ENCODE data around the gene NLN. TPM values are rescaled to one million over a fixed set of nuclear protein-coding genes. Genes with fewer than 3 reads are reported as not detected.

The NLN gene
- total RNA-seq, 1 donor from 2014 or later: 13.8 TPM

DNA sequence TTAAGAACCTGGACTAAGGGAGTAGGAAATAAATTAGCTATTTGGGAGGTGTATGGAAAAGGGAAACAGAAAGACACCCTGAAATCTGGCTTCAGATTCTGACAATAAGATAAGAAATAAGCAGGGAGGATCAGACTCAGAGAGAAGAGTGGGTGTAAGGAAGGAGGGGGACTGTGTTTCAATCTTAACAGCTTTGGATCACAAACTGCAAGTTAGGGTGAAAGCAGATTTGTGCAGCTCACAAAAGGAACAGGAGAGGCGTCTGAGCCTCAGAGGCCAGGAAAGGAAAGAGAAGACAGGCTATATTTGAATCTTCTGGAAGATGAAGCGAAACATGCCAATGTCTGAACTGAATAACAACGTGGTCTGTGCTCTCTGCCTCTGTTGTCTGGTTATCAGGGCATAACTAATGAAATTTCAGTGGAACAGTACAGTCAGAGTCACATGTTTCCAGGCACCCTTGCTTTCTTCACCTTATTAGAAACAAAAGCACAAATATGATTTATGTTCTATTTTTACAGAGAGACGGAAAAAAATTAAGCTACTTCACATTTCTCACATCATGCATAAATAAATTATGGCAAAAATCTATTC, 26.7 kb upstream of the NLN start:
- Histone ChIP-seq H3K9me3 (no peaks in the 10 kb centered on the region), H3K4me1 (no peaks in the 10 kb centered on the region), H3K4me3 (no peak overlapping the region), H3K36me3 (peaks cover 20% of the 10 kb centered on the region), H3K27me3 (ENCODE audit: low read depth) (no peaks in the 10 kb centered on the region), H3K27ac (no peak overlapping the region)
- TF ChIP-seq CTCF (IDR thresholded peaks at IDR 0.05): no peak
- no peak for ATAC-seq
- no peak for DNase-seq
- intact Hi-C loops (cut with DNase I): no loop called here

DNA sequence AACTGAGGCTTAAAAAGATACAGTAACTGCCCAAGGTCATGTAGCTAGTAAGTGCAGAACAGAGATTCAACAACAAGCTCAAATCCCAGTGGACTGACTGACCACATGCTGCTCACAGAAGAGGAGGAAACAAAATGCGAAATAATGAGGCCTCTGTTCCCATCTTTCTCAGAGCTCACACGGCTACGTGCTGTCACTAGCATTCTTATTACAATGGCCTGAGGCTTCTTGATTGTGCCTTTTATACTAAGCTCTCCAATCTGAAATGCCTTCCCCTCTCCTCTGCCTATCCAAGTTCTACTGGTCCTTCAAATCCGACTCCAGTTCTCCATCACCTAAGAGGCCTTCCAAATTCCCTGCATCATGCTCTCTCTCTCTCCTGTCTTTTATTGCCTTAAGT, 26.1 kb upstream of the NLN start:
- DNase-seq: no peak

DNA sequence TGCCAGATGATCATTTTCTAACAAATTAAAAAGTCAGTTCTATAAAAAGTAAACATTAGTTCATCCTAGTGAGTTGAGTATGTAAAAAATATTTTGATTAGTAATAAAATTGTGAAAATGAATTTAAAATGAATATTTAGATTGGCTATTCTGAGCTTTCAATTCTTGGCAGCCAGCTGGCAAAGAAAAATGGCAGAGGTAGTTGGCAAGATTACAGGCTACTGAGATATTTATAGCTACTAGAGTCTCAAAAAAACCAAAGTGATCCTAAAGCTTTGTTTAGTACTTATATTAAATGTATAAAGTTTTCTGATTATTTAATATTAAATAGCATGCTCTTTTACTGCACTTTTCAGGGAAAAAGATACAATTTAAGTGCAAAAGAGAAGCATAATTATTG, 25.1 kb upstream of the NLN start:
- H3K27ac ChIP-seq: no peak overlapping the region
- no peaks in the 10 kb centered on the region for H3K27me3 ChIP-seq (ENCODE audit: low read depth)
- ATAC-seq (no peak), DNase-seq (no peak)
- intact Hi-C loops (cut with DNase I): no loop called here
- H3K4me3 ChIP-seq: no peak overlapping the region
- H3K36me3 ChIP-seq: peaks cover 11% of the 10 kb centered on the region
- TF ChIP-seq CTCF (IDR thresholded peaks at IDR 0.05): no peak
- H3K4me1 ChIP-seq: no peaks in the 10 kb centered on the region
- H3K9me3 ChIP-seq: no peaks in the 10 kb centered on the region

More for the DNA sequence above, 26.1 kb upstream of the NLN start:
- H3K36me3 ChIP-seq: peaks cover 20% of the 10 kb centered on the region
- no peaks in the 10 kb centered on the region for H3K4me1 ChIP-seq
- TF ChIP-seq CTCF (IDR thresholded peaks at IDR 0.05): no peak
- H3K4me3 ChIP-seq: no peak overlapping the region
- H3K27ac ChIP-seq: no peak overlapping the region
- intact Hi-C loops (cut with DNase I): no loop called here
- H3K27me3 ChIP-seq (ENCODE audit: low read depth): no peaks in the 10 kb centered on the region
- no peaks in the 10 kb centered on the region for H3K9me3 ChIP-seq
- no peak for ATAC-seq

- Histone ChIP-seq H3K4me1 (no peaks in the 10 kb centered on the region), H3K36me3 (peaks cover 20% of the 10 kb centered on the region), H3K4me3 (no peak overlapping the region), H3K27ac (no peak overlapping the region), H3K27me3 (ENCODE audit: low read depth) (no peaks in the 10 kb centered on the region), H3K9me3 (no peaks in the 10 kb centered on the region)
- ATAC-seq (no peak), DNase-seq (no peak)
- intact Hi-C loops (cut with DNase I): no loop called here
- TF ChIP-seq CTCF (IDR thresholded peaks at IDR 0.05): no peak
Measured at GRCh38 chr5:65699338-65699737, 22.7 kb upstream of the NLN start.

GRCh38 chr5:65702036-65702435, 20.0 kb upstream of the NLN start:
- Histone ChIP-seq H3K4me3 (no peak overlapping the region), H3K27me3 (ENCODE audit: low read depth) (no peaks in the 10 kb centered on the region), H3K9me3 (no peaks in the 10 kb centered on the region), H3K36me3 (peaks cover 22% of the 10 kb centered on the region), H3K4me1 (no peaks in the 10 kb centered on the region), H3K27ac (no peak overlapping the region)
- intact Hi-C loops (cut with DNase I): no loop called here
- DNase-seq: no peak
- ATAC-seq: no peak
- TF ChIP-seq CTCF (IDR thresholded peaks at IDR 0.05): no peak
